ENCODE measurements around the gene HPS3. TPM values are rescaled to one million over a fixed set of nuclear protein-coding genes. Genes with fewer than 3 reads are reported as not detected.

HPS3 gene
- total RNA-seq, 1 donor from 2014 or later, result 32.3 TPM

DNA sequence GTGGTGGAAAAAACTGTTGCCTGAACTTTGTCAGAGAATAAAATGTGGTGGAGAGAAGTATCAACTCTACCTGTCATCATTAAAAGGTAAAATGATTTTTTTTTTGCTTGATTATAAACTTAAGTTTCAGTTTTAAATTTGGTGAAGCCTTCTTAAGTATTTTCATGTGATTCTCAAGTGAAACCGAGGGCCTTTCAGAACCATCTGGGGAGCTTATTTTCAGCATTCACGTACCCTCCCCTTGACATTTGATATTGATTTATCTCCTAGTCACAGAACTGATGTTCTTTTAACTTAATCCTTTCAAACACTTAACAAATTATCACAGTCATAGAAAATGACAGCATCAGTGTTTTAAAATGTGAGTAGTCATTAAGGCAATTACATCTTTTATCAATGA is 38.5 kb downstream of the HPS3 start:
- H3K27ac Mint-ChIP-seq, result no peak overlapping the region
- H3K9me3 Mint-ChIP-seq, result no peaks in the 10 kb centered on the region
- Histone ChIP-seq H3K27ac (no peak overlapping the region), H3K79me2 (ENCODE audit: low read depth) (no peaks in the 10 kb centered on the region), H3K4me1 (no peaks in the 10 kb centered on the region), H3K9me3 (ENCODE audit: low read depth) (no peaks in the 10 kb centered on the region), H2AFZ (replicated peaks) (no peak overlapping the region), H3K4me3 (no peak overlapping the region), H3K9ac (no peak overlapping the region), H3K36me3 (peaks cover 9% of the 10 kb centered on the region), H3K4me2 (no peak overlapping the region), H3F3A (ENCODE audit: low read depth) (no peaks in the 10 kb centered on the region), H4K20me1 (ENCODE audit: low read depth) (no peaks in the 10 kb centered on the region), H3K27me3 (no peaks in the 10 kb centered on the region)
- H3K4me3 Mint-ChIP-seq, result no peak overlapping the region
- no peaks in the 10 kb centered on the region for H3K27me3 Mint-ChIP-seq (ENCODE audit: insufficient read depth, low read depth)
- H3K4me1 Mint-ChIP-seq, result no peaks in the 10 kb centered on the region
- TF ChIP-seq, protein P1, sequence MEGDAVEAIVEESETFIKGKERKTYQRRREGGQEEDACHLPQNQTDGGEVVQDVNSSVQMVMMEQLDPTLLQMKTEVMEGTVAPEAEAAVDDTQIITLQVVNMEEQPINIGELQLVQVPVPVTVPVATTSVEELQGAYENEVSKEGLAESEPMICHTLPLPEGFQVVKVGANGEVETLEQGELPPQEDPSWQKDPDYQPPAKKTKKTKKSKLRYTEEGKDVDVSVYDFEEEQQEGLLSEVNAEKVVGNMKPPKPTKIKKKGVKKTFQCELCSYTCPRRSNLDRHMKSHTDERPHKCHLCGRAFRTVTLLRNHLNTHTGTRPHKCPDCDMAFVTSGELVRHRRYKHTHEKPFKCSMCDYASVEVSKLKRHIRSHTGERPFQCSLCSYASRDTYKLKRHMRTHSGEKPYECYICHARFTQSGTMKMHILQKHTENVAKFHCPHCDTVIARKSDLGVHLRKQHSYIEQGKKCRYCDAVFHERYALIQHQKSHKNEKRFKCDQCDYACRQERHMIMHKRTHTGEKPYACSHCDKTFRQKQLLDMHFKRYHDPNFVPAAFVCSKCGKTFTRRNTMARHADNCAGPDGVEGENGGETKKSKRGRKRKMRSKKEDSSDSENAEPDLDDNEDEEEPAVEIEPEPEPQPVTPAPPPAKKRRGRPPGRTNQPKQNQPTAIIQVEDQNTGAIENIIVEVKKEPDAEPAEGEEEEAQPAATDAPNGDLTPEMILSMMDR (IDR thresholded peaks at IDR 0.05), result no peak
- TF ChIP-seq EZH2phosphoT487 (IDR thresholded peaks at IDR 0.05), result no peak
- no peak for TF ChIP-seq EZH2 (IDR thresholded peaks at IDR 0.05)
- H3K36me3 Mint-ChIP-seq, result peaks cover 30% of the 10 kb centered on the region
- DNase-seq (ENCODE audit: low spot score), result no peak

DNA sequence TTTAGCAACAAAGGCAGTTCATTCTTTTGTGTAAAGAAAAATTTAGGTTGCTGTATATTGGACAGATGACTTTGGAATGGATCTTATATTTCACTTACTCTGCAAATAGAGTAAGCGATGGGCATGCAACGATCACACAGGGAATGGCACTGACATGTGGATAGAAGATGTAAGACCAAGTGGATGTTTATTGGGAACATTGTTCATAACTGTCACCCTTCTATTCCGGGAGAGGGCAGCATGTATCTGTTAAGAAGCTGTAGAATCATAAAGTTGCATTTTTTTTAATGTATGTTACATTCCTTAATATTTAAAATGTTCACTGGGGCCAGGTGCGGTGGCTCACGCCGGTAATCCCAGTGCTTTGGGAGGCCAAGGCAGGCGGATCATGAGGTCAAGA is 41.2 kb downstream of the HPS3 start:
- no peaks in the 10 kb centered on the region for H3F3A ChIP-seq (ENCODE audit: low read depth)
- no peak overlapping the region for H2AFZ ChIP-seq (replicated peaks)
- Mint-ChIP-seq H3K4me1 (peaks cover 7% of the 10 kb centered on the region), H3K9me3 (no peaks in the 10 kb centered on the region), H3K27me3 (ENCODE audit: insufficient read depth, low read depth) (no peaks in the 10 kb centered on the region), H3K36me3 (peaks cover 38% of the 10 kb centered on the region), H3K27ac (no peak overlapping the region), H3K4me3 (no peak overlapping the region)
- H3K36me3 ChIP-seq, result peaks cover 10% of the 10 kb centered on the region
- H3K4me3 ChIP-seq, result no peak overlapping the region
- no peak overlapping the region for H3K9ac ChIP-seq
- H3K27me3 ChIP-seq, result no peaks in the 10 kb centered on the region
- no peak overlapping the region for H3K27ac ChIP-seq
- no peaks in the 10 kb centered on the region for H3K79me2 ChIP-seq (ENCODE audit: low read depth)
- H4K20me1 ChIP-seq (ENCODE audit: low read depth), result no peaks in the 10 kb centered on the region
- no peak for DNase-seq (ENCODE audit: low spot score)
- TF ChIP-seq EZH2 (IDR thresholded peaks at IDR 0.05) (no peak), EZH2phosphoT487 (IDR thresholded peaks at IDR 0.05) (no peak)
- TF ChIP-seq, protein P1 (IDR thresholded peaks at IDR 0.05), result no peak
- H3K9me3 ChIP-seq (ENCODE audit: low read depth), result no peaks in the 10 kb centered on the region
- peaks cover 6% of the 10 kb centered on the region for H3K4me1 ChIP-seq
- H3K4me2 ChIP-seq, result no peak overlapping the region

DNA sequence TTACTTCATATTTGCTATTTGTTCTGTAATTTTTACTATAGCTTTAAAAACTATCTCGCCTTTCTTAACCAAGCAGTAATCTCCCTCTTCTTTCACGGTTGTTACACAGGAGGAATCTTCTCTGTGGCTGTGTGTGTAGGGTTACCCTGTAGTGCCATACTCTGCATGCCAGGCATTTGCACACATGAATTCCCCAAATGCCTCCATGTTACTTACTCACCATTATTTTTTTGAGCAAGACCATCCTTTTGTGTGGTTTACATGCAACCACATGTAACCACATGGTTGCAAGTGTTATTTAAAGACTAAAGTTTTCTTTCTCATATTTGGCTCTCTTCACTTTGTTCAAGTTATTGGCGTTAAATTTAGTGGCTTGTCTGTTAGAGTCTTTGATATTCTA is 45.5 kb downstream of the HPS3 start:
- no peaks in the 10 kb centered on the region for H3F3A ChIP-seq (ENCODE audit: low read depth)
- H3K4me1 ChIP-seq, result peaks cover 6% of the 10 kb centered on the region
- H3K79me2 ChIP-seq (ENCODE audit: low read depth), result no peaks in the 10 kb centered on the region
- DNase-seq (ENCODE audit: low spot score), result peak; percentile 48
- Mint-ChIP-seq H3K4me1 (peaks cover 7% of the 10 kb centered on the region), H3K4me3 (no peak overlapping the region), H3K36me3 (peaks cover 45% of the 10 kb centered on the region), H3K27ac (no peak overlapping the region), H3K27me3 (ENCODE audit: insufficient read depth, low read depth) (no peaks in the 10 kb centered on the region), H3K9me3 (peaks cover 3% of the 10 kb centered on the region)
- no peaks in the 10 kb centered on the region for H4K20me1 ChIP-seq (ENCODE audit: low read depth)
- TF ChIP-seq EZH2 (IDR thresholded peaks at IDR 0.05), result no peak
- TF ChIP-seq, protein P1 (IDR thresholded peaks at IDR 0.05), result no peak
- no peak for TF ChIP-seq EZH2phosphoT487 (IDR thresholded peaks at IDR 0.05)
- no peak overlapping the region for H3K4me3 ChIP-seq
- no peaks in the 10 kb centered on the region for H3K9me3 ChIP-seq (ENCODE audit: low read depth)
- no peak overlapping the region for H3K4me2 ChIP-seq
- H3K27me3 ChIP-seq, result no peaks in the 10 kb centered on the region
- no peak overlapping the region for H3K9ac ChIP-seq
- H2AFZ ChIP-seq (replicated peaks), result no peak overlapping the region
- no peak overlapping the region for H3K27ac ChIP-seq
- peaks cover 5% of the 10 kb centered on the region for H3K36me3 ChIP-seq
